Central memory CD8-positive, alpha-beta T cell (primary cell): ENCODE results near the gene SMC6.

ENCODE experiments used
- ATAC-seq: fragments of 150-1000 bp; cut with Tn5 transposase; replicated peaks from 2 replicates; pipeline ENCODE4 v1.10.0; 2022; ENCODE audit warnings: mild to moderate bottlenecking, moderate FRiP score, moderate number of reproducible peaks; ENCODE audit not compliant: poor library complexity, severe bottlenecking; ENCODE audit errors: extremely low read depth
- DNase-seq, 2 donors: peaks; one replicate each; pipeline ENCODE4 v3.0.0; 2021; ENCODE audit warnings: low spot score in 2 of 2
- H3K27ac Mint-ChIP-seq: one replicate; pipeline ENCODE4 v1.8.0; 2022; ENCODE audit warnings: low read depth, mild to moderate bottlenecking, moderate library complexity, mixed read lengths
- H3K27me3 Mint-ChIP-seq: one replicate; pipeline ENCODE4 v1.8.0; 2022; ENCODE audit warnings: mixed read lengths
- H3K36me3 Mint-ChIP-seq: one replicate; pipeline ENCODE4 v1.8.0; 2022; ENCODE audit warnings: mild to moderate bottlenecking, moderate library complexity, mixed read lengths; ENCODE audit not compliant: insufficient read depth
- H3K4me1 Mint-ChIP-seq: one replicate; pipeline ENCODE4 v1.8.0; 2022; ENCODE audit warnings: mixed read lengths
- H3K4me3 Mint-ChIP-seq: one replicate; pipeline ENCODE4 v1.8.0; 2022; ENCODE audit warnings: mild to moderate bottlenecking, moderate library complexity, mixed read lengths
- H3K9me3 Mint-ChIP-seq: one replicate; pipeline ENCODE4 v1.8.0; 2022; ENCODE audit warnings: mixed read lengths

SMC6 gene

DNA sequence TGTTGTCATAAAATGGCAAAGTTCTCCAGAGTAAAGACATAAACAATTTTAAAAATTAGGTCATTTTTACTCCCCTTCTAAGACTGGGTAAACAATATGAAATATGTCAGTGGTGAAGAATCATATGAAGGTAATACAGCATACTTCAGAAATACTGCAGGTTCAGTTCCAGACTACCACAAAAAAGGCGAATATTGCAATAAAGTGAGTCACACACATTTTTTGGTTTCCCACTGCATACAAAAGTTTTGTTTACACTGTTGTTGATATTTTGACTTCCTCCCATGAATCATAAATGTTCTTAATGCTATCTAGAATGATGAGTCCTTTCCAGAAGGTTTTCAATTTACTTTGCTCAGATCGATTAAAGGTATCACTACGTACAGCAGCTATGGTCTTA, 73.5 kb downstream of the SMC6 start:
- H3K9me3 Mint-ChIP-seq = no peaks in the 10 kb centered on the region
- H3K4me3 Mint-ChIP-seq = no peak overlapping the region
- ATAC-seq = no peak
- H3K27me3 Mint-ChIP-seq = no peaks in the 10 kb centered on the region
- H3K27ac Mint-ChIP-seq = no peak overlapping the region
- H3K36me3 Mint-ChIP-seq = peaks cover 20% of the 10 kb centered on the region
- DNase-seq = no peak
- no peaks in the 10 kb centered on the region for H3K4me1 Mint-ChIP-seq

- Mint-ChIP-seq H3K27ac (peak overlapping the region; percentile 50), H3K36me3 (peaks cover 19% of the 10 kb centered on the region), H3K27me3 (no peaks in the 10 kb centered on the region), H3K4me3 (no peak overlapping the region), H3K9me3 (no peaks in the 10 kb centered on the region), H3K4me1 (no peaks in the 10 kb centered on the region)
- ATAC-seq (no peak), DNase-seq (no peak)
These were observed 78.8 kb downstream of the SMC6 start for GRCh38 chr2:17674817-17675216.

DNA sequence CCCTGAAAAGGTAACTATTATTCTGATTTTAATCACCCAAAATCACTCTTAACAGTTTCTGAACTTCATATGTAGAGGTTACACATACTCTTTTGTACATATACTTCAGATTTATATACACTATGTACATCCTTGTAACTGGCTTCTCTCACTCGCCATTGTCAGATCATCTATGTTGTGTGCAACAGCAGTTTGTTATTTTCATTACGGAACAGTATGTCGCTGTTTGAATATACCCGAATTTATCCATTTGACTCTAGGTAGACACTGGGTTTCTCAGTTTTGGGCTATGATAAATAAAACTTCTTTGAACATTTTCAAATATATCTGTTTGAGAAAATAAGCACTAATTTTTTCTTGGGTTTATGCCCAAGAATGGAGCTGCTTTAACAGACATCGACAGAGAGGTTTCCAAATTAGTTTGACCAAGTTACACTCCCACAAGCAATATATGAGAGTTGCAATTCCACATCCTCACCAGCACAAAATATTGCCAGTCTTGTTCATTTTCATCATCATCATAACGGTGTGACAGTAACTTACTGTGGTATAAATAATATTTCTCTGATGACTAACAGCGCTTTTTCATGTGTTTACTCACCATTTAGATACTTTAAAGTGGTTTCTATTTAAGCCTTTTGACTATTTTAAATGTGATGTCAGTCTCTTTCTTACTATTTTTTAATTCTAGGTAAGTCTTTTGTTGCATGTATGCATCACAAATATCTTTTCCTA, 80.9 kb downstream of the SMC6 start:
- no peak for DNase-seq

DNA sequence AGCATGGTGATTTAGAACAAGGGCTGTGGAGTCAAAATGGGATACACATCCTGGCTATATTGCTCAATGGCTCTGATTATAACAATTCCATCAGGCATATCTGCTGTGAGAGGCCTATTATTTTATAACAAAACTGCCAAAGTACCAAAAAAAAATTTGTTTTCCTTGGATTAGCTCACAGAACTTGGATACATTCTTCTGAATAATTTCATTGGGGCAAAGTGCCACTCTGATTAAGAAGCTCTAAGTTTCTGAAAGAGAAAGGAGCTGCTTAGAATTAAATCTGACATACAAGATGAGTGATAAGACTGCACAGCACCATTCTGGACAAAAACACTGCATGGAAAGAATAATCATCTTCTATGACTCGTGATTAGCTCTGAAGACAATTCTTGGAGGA, 85.7 kb downstream of the SMC6 start:
- DNase-seq (no peak), ATAC-seq (no peak)
- Mint-ChIP-seq H3K27ac (no peak overlapping the region), H3K9me3 (no peaks in the 10 kb centered on the region), H3K27me3 (no peaks in the 10 kb centered on the region), H3K36me3 (peaks cover 28% of the 10 kb centered on the region), H3K4me3 (no peak overlapping the region), H3K4me1 (no peaks in the 10 kb centered on the region)

More for the DNA sequence above, 80.9 kb downstream of the SMC6 start:
- Mint-ChIP-seq H3K27ac (peak overlapping the region; percentile 22), H3K9me3 (no peaks in the 10 kb centered on the region), H3K27me3 (no peaks in the 10 kb centered on the region), H3K36me3 (peaks cover 27% of the 10 kb centered on the region), H3K4me1 (no peaks in the 10 kb centered on the region), H3K4me3 (no peak overlapping the region)
- no peak for ATAC-seq

DNA sequence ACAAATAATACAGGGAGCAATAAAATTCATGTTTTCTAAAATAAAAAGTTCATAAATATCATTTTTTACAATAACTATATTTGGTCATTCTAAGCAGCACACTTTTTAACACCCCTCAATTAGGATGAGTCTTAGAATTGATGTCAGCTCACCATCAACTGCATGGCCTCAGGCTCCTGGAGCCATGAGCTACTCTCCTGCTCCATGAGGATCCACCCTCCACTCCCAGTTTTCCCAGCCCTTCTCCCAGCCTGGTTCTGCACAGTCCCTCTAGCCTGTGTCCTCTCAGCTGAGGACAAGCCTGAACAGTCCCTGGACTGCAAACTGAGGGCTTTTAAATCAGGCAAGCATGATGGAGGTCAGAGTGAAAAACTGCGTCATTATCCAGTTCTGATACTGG, 89.1 kb downstream of the SMC6 start:
- Mint-ChIP-seq H3K4me1 (no peaks in the 10 kb centered on the region), H3K27me3 (no peaks in the 10 kb centered on the region), H3K27ac (no peak overlapping the region), H3K4me3 (no peak overlapping the region), H3K36me3 (peaks cover 23% of the 10 kb centered on the region), H3K9me3 (no peaks in the 10 kb centered on the region)
- DNase-seq = no peak
- ATAC-seq = no peak

DNA sequence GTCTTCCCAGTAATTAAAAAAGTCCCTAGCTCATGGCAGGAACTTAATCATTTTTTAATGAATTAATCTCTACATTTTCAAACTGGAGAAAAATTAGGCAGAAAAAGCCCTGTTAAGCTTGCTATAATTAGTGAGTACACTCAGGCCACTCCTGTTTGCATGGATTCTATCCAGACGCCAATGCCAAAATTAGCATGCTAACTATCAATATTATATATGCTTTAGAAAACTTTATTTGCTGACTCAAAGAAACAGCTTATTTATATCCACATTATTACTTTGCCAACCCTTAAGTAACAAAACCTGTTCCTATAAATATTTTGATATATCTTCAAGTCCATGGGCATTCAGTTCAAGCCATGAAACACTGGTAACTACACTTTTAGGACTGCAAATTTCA, 90.9 kb downstream of the SMC6 start:
- Mint-ChIP-seq H3K4me3 (no peak overlapping the region), H3K27me3 (no peaks in the 10 kb centered on the region), H3K4me1 (no peaks in the 10 kb centered on the region), H3K9me3 (no peaks in the 10 kb centered on the region), H3K36me3 (peaks cover 15% of the 10 kb centered on the region), H3K27ac (no peak overlapping the region)
- DNase-seq (no peak), ATAC-seq (no peak)

GRCh38 chr2:17661460-17661859, 92.2 kb downstream of the SMC6 start:
- Mint-ChIP-seq H3K36me3 (peaks cover 15% of the 10 kb centered on the region), H3K27ac (no peak overlapping the region), H3K4me3 (no peak overlapping the region), H3K27me3 (no peaks in the 10 kb centered on the region), H3K9me3 (no peaks in the 10 kb centered on the region), H3K4me1 (no peaks in the 10 kb centered on the region)
- no peak for ATAC-seq
- DNase-seq = no peak

DNA sequence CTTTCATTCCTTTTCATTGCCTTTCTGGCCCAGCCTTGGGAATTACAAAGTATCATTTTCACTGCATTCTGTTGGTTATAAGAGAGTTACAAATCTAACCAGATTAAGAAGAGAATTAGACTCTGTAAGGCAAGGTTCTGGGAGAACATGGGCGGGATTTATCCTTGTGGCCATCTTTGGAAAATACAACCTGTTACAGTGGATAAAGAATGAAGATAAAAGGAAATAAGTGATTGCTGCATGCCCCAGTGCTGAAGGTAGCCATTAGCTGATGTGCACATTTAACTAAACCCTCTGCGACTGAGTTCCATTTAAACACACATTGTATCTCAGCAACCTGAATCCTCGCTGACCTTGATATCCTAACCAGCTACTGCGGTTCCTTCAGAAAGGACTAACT, 93.4 kb downstream of the SMC6 start:
- ATAC-seq (no peak), DNase-seq (no peak)
- H3K27me3 Mint-ChIP-seq = no peaks in the 10 kb centered on the region
- H3K4me1 Mint-ChIP-seq = no peaks in the 10 kb centered on the region
- H3K27ac Mint-ChIP-seq = no peak overlapping the region
- H3K4me3 Mint-ChIP-seq = no peak overlapping the region
- H3K9me3 Mint-ChIP-seq = no peaks in the 10 kb centered on the region
- H3K36me3 Mint-ChIP-seq = peaks cover 12% of the 10 kb centered on the region

DNA sequence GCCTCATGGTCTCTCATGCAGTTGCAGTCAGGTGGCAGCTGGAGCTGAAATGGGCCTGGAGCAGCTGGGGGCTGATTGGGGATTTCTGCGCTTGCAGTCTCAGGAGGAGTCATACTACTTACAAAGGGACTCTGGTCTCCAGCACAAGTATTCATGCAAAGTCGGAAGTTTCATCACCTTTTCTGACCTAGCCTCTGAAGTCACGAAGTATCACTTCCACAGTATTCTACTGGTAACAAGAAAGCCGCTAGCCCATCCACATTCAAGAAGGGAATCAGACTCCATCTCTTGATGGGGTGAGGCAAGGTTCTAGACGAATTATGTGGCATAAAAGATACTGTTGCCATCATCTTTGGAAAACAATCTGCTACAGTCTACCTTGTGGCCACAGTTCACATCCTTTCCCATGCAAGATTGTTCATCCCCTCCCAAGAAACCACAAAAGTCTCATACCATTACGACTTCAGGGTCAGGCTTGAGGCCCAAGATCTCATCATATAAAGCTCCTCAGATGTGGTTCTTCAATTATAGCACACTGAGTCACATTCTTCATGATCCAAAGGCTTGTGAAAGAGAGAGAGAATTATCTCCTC, 95.3 kb downstream of the SMC6 start:
- Mint-ChIP-seq H3K4me3 (no peak overlapping the region), H3K9me3 (no peaks in the 10 kb centered on the region), H3K4me1 (no peaks in the 10 kb centered on the region), H3K27ac (no peak overlapping the region), H3K36me3 (peaks cover 4% of the 10 kb centered on the region), H3K27me3 (no peaks in the 10 kb centered on the region)
- DNase-seq (no peak), ATAC-seq (no peak)

- no peak overlapping the region for H3K4me3 Mint-ChIP-seq
- H3K36me3 Mint-ChIP-seq = no peaks in the 10 kb centered on the region
- no peaks in the 10 kb centered on the region for H3K4me1 Mint-ChIP-seq
- H3K27ac Mint-ChIP-seq = no peak overlapping the region
- ATAC-seq = no peak
- no peak for DNase-seq
- H3K9me3 Mint-ChIP-seq = no peaks in the 10 kb centered on the region
- no peaks in the 10 kb centered on the region for H3K27me3 Mint-ChIP-seq
These were observed 95.9 kb downstream of the SMC6 start for GRCh38 chr2:17657759-17658158.

DNA sequence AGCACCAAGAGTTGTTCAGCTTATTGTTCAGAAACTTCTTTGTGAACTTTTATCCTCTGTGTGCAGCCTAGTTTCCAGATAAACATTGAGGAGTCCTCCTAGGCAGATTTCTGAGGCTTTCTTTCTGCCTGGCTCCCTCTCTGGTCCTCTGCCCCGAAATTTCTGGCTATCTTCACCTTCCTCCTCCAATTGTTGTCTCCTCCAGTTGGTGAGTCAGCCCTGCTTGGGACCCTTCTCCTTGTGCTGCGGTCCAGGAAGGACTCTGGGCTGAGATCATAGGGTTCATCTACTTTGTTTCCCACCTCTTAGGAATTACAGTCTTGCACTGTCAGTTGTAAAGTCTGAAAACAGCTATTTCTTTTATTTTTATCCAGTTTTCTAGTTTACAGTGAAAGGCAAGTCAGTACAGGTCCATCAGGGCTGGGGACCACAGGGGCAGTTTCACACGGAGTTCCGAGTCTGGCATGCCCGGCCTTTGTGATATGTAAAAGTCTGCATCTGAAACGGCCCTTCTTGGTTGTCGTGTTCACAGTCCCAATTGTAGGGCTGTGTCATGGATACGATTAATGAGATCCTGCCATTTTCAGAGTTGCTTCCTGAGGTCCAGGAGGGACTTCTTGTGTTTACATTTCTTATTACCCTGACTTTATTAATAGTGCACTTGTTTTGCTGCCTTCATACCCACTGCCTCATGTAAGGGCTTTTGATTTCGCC, 100.8 kb downstream of the SMC6 start:
- no peak overlapping the region for H3K27ac Mint-ChIP-seq
- no peaks in the 10 kb centered on the region for H3K4me1 Mint-ChIP-seq
- H3K27me3 Mint-ChIP-seq = no peaks in the 10 kb centered on the region
- ATAC-seq = no peak
- no peak overlapping the region for H3K4me3 Mint-ChIP-seq
- no peaks in the 10 kb centered on the region for H3K9me3 Mint-ChIP-seq
- DNase-seq = no peak
- H3K36me3 Mint-ChIP-seq = no peaks in the 10 kb centered on the region

- DNase-seq (no peak), ATAC-seq (no peak)
- no peaks in the 10 kb centered on the region for H3K36me3 Mint-ChIP-seq
- no peaks in the 10 kb centered on the region for H3K9me3 Mint-ChIP-seq
- H3K27ac Mint-ChIP-seq = no peak overlapping the region
- no peak overlapping the region for H3K4me3 Mint-ChIP-seq
- H3K27me3 Mint-ChIP-seq = no peaks in the 10 kb centered on the region
- no peaks in the 10 kb centered on the region for H3K4me1 Mint-ChIP-seq
These were observed 104.6 kb downstream of the SMC6 start for GRCh38 chr2:17649026-17649425.

DNA sequence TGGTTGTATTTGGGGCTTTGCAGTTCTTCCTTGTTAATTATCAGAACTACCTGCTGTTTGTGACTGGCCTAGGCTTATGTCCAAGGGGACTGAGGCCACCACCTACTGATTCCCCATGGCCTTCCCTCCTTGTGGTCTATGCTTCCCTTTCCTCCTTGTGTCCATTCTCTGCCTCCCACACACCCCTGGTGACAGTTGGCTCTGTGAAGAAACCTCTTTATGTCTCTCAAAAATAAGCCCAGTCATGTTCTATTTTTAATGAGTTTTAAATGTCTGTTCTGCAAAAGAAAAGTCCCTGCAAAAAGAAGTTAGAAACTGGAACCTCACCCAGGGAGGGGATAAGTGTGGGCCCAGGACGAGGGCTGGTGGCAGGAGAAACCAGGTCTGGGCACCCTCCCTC, 105.0 kb downstream of the SMC6 start:
- no peak overlapping the region for H3K4me3 Mint-ChIP-seq
- H3K36me3 Mint-ChIP-seq = no peaks in the 10 kb centered on the region
- ATAC-seq (no peak), DNase-seq (no peak)
- no peaks in the 10 kb centered on the region for H3K9me3 Mint-ChIP-seq
- no peak overlapping the region for H3K27ac Mint-ChIP-seq
- no peaks in the 10 kb centered on the region for H3K27me3 Mint-ChIP-seq
- H3K4me1 Mint-ChIP-seq = no peaks in the 10 kb centered on the region
